Left ventricle myocardium superior (tissue), 1 donor: ENCODE results near the gene GRK5. TPM values are rescaled to one million over a fixed set of nuclear protein-coding genes. Genes with fewer than 3 reads are reported as not detected.

Experiments
- ATAC-seq: fragments of 200-7000 bp; cut with Tn5 transposase; one replicate; pipeline ENCODE4 v1.9.1; 2020; ENCODE audit warnings: mild to moderate bottlenecking, moderate library complexity
- DNase-seq: peaks from one replicate; pipeline ENCODE4 v3.0.0-alpha.2; 2020
- intact Hi-C: fragments of 100-400 bp; cut with micrococcal nuclease; formaldehyde crosslinking; loops from one replicate; pipeline ENCODE4 v1.11.0; 2022
- total RNA-seq: library from RNA; stranded (reverse); fragmentation: NEBNext Ultra II Directional; extraction: Animal tissue kit (Norgen Biotek cat#: 25700); gene quantifications from one replicate; pipeline ENCODE4 v1.2.1, GENCODE V29; 2021
- donor health status: DM: no; HTN: yes; CAD: no; lungs with severe emphysema.

The GRK5 gene
- total RNA-seq, 1 donor from 2014 or later = 43.4 TPM

DNA sequence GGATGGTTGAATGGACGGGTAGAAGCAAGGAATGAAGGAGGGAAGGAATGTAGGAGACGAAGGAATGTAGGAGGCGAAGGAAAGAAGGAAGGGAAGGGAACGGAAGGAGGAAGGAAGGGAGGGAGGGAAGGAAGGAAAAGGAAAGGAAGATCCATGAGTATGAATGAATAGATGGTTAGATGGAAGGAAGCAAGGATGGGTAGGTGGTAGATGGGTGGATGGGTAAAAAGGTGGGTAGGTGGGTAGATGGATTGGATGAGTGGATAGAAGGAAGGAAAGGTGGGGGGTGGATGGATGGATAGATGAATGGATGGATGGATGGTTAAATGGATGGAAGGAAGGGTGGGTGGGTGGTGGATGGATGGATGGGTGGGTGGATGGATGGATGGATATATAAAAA, 257.7 kb downstream of the GRK5 start:
- intact Hi-C loops = no loop called here
- DNase-seq = no peak
- ATAC-seq = no peak

DNA sequence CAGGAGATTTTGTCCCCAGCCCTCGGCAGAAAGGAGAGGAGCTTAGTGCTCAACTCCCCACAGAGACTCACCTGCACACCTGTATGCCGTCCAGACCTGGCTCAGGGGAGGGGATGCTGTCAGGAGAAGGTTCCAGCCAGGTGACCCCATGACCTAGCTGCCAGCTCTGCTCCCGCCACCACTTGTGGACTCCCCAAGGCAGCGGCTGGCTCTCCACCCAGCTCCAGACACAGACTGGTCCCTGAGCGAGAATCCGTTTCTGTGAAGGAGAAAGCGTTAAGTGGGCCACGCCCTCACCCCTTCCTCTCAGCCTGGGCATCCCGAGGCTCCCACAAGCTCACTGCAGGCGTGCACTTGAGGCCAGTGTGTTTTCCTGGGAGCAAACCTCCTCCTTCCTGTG, 258.7 kb downstream of the GRK5 start:
- ATAC-seq (no peak), DNase-seq (no peak)
- intact Hi-C loops = no loop called here

DNA sequence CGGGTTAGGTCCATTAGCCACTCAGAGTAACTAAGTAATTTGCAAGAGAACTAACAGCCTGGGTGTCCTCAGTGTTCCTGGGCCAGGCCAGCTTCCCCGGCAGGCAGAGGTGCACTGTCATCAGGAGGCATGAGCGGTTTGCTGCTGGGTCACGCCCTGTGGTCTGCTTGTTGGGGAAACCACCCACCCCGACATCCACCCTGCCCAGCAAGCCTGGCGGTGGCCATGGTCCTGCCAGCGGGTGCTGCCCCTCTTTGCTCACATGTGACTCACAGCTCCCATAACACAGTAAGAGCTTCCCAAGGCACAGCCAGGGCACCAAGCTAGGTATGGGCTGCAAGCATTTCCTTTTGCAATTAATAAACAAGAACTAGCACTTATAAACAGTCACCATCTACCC, 259.3 kb downstream of the GRK5 start:
- no peak for ATAC-seq
- DNase-seq = no peak
- intact Hi-C loops = no loop called here

DNA sequence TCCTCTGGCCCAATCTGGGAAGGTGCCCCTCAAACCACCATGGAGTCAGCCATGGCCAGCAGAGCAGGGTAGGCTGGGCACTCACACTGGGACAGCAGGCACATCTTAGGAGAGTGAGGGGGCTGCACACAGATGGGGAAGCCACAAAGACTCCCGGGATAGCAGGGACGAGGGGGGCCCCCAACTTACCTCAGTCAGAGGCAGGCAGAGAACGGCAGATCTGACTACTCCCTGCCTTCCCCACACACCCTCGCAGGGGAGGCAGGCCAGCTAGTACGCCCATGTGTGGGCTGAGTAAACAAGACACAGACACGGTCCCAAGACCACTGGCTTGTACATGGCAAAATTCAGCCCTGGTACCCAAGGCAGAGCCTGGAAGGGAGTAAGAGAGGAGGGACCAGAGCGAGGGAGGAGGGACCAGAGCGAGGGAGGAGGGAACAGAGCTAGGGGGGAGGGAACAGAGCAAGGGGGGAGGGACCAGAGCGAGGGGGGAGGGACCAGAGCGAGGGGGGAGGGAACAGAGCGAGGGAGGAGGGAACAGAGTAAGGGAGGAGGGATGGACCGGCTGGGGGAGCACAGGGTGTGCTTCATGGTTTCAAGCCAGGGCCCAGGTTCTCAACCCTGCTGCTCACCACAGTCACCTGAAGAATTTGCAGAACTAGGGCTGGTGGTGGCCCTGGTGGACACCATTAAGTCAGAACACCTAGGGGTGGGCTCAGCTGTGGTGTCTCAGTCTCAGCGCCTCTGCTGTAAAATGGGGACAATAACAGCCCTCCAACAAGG, 261.4 kb downstream of the GRK5 start:
- DNase-seq (no peak), ATAC-seq (no peak)
- intact Hi-C loops = no loop called here

DNA sequence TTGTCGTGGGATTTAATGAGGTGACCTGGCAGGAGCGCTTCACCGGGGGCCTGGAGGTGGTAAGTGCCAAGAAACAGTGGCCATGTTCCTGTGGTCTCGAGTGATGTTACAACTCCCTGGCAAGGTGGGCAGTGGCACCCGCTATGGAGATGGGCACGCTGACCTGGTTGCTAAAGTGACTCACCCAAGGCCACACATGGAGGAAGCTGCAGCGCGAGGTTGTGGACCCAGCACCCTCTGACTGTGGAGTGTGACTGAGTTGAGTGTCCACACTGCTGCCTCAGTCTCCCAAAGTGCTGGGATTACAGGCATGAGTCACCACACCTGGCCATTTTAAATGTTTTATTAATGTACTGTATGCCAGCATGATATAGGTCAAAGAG, 261.9 kb downstream of the GRK5 start:
- intact Hi-C loops = no loop called here

DNA sequence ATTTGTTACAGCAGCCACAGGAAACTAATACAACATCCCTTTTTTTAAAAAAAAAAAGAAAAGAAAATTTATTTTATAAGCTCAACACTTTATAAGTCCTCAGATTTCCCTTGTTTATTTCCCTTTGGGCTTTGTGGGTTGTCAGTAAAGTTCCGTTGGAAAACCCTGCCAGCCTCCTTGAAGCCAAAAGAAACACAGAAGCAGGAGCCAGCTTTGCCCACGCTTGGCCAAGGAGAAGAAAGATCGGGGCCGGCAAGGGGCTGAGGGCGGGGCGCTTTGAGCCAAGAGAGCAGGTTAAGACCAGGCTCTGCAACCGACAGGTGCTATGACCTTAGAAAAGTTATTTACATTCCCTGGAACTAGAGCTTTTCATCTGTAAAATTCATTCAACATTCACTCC, 262.5 kb downstream of the GRK5 start:
- intact Hi-C loops = no loop called here
- no peak for DNase-seq
- no peak for ATAC-seq

More for the DNA sequence above, 261.9 kb downstream of the GRK5 start:
- no peak for DNase-seq
- ATAC-seq = no peak

DNA sequence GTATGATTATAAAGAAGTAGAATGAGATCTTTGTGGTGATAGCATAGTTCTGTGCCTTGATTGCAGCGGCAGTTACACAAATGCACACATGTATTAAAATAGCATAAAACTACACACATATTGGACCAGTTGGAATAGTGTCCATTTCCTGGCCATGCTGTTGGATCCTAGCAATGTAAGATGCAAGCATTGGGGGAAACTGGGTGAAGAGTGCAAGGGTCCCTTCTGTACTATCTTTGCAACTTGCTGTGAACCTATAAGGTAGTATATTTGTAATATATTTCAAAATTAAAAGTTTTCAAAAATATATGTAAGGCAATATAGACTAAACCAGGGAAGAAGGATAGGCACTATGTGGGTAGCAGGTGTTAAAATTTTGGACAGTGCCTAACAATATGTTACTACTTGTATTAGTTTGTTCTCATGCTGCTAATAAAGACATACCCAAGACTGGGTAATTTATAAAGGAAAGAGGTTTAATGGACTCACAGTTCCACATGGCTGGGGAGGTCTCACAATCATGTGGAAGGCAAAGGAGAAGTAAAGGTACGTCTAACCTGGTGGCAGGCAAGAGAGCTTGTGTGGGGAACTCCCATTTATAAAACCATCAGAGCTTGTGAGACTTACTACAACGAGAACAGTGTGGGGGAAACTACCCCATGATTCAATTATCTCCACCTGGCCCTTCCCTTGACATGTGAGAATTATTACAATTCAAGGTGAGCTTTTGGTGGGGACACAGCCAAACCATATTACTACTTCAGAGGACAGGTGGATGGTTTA, 263.7 kb downstream of the GRK5 start:
- no peak for ATAC-seq
- DNase-seq = no peak
- intact Hi-C loops = no loop called here

DNA sequence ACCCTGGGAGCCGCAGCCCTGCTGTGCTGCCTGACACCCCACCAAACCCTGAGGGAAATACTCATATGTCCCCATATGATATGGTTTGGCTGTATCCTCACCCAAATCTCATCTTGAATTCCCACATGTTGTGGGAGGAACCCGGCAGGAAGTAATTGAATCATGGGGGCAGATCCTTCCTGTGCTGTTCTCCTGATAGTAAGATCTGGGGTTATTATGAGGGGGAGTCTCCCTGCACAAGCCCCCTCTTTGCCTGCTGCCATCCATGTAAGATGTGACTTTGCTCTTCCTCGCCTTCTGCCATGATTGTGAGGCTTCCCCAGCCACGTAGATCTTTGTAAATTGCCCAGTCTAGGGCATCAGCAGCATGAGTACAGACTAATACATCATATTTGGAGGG, 266.4 kb downstream of the GRK5 start:
- ATAC-seq (no peak), DNase-seq (no peak)
- intact Hi-C loops = no loop called here

DNA sequence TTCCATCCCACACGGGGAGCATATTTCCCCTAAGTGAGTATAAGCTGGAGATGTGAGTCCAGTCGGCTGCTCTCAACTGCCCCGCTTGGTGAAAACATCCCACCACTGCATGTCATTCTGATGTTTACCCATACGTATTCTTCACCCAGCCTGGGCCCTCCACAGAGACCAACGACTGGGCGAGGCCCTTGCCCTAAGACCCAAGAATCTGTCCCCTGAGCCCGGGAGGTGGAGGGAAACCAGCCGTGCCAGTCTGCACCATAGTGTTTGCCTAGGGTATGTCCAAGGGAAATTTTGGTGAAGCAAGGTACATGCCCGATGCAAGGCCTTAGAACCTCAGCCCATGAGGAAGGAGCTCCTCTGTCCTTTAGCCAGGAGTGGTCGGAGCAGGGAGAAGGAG, 267.2 kb downstream of the GRK5 start:
- intact Hi-C loops = no loop called here
- DNase-seq (no peak), ATAC-seq (no peak)

DNA sequence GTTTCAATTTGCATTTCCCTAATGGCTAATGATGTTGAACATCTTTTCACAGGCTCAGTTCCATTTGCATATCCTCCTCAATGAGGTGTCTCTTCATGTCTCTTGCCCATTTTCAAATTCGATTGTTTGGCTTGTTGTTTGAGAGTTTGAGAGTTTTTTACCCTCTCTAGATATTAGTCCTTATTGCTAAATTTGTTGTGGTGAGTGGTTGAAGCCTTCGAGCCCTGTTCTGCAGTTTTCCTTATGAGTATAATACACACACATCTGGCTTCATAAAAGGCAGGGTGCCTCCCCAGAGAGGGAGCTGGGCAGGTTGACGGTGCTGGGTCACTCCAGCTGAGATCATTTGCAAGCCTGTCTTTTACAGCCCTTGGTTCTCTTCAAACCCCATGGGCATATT, 270.1 kb downstream of the GRK5 start:
- no peak for DNase-seq

DNA sequence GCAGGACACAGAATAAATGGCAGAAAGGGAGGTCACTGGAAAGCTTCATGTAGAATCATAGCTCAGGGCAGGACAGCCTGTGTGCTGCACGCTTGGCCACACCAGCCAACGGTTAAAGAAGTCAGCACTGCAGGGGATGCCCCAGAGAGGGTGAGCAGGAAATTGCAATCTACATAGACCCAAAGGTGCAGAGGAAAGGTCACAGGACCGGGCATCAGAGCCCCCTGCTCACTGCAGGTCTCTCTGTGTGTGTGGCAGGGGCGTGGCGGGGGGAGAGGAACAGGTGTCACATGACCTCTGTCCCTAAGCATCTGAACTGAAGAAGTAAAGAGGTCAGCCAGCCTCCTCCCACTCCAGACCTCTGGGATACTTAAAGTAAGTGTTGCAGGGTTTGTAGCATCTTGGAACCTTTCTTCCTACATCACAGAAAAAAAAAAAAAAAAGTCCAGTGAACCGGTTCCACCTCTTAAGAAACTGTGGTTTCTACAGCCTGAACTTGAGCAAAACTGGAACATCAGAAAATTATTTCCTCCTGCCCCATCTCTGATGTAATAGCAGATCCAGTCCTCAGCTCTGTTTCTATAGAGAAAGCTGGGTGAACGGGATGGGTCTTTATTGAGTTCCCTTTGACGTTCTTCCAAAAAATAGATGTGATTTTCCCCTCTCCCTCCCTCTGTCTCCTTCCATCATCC, 270.9 kb downstream of the GRK5 start:
- intact Hi-C loops = no loop called here
- ATAC-seq = no peak

More for the DNA sequence above, 270.1 kb downstream of the GRK5 start:
- intact Hi-C loops = no loop called here
- ATAC-seq = no peak

DNA sequence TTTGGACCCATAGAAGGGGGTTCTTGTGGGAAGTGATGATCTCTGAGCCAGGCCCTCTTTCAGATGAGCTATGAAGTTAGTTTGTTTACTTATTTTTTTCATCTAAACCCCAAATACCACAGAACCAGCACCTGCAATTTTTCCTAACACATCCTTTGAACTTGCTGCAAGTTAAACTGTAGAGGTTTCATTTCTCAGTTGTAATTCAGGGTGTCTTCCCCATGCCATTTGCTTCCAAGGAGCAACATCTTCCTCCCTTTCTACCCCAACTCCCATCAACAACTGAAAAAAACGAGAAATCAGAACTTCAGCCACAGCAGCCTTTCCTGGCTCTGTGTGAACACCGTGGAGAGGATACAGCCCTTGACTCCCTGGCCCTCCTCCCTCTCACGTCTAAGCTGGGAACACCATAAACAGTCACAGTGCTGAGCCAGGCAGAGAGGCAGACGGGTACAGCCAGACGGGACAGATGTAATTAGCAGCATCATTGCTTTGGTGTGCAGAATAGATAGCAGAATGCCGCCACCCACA, 271.5 kb downstream of the GRK5 start:
- peak; percentile 79 for ATAC-seq
- DNase-seq = no peak
- intact Hi-C loops = no loop called here

More for the DNA sequence above, 270.9 kb downstream of the GRK5 start:
- no peak for DNase-seq

DNA sequence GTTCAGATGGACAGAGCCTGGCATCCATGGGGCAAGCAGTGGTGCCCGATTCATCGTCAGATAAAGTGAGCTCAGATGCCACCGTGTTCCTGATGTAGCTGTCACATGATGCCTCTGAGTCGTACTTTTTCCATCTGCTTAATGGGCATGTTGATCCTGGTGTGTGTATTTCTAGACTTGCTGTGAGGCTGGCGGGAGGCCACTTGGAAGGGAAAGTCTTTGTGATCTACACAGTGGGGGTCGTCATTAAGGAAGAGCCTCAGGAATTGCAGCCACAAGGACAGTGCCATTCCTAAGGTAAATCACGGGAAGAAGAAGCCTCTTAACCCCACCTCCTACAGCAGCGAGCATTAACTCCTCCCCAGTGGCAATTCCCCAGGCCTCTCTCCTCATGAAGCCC, 272.2 kb downstream of the GRK5 start:
- ATAC-seq = no peak
- no peak for DNase-seq

DNA sequence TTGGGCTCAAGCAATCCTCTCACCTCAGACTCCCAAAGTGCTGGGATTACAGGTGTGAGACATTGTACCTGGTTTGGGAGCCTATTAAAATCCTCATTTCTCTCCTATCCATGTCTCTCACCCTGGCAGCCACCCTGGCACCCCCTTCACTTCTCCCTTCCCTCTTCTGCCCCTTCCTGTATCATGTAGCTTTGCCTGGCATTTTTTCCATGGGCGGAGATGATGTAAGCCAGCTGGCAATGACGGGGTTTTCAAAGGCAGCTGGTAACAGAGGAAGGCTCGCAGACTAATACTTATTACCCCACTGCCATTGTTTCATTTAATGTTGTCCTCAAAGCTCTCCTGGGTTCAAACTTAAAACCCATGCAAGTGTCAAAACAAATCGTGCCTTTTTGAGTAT, 273.3 kb downstream of the GRK5 start:
- DNase-seq (no peak), ATAC-seq (peak; percentile 46)
- intact Hi-C loops = no loop called here

More for the DNA sequence above, 272.2 kb downstream of the GRK5 start:
- intact Hi-C loops = no loop called here

DNA sequence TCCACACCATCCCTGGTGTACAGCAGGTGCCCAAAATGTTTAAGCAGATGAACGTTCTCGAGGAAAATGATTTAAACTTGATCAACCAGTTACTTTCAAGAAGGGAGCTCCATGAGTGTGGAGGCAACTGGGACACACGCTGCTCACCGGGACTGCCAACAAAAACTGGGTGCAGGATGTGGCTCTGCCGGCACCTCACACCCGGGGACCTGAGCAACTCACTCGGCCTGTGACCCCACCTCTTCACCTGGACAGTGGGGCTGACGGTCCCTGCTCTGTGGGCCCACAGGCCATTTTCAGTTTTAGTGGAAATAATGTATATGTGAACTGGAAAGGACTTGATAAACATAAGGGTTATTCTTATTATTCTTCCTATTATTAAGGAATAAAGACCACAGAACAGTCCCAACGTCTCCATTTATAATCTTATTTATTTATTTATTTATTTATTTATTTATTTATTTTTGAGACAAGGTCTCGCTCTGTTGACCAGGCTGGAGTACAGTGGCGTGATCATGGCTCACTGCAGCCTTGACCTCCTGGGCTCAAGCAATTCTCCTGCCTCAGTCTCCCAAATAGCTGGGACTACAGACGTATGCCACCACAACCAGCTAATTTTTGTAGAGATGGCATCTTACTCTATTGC, 274.5 kb downstream of the GRK5 start:
- intact Hi-C loops = no loop called here

DNA sequence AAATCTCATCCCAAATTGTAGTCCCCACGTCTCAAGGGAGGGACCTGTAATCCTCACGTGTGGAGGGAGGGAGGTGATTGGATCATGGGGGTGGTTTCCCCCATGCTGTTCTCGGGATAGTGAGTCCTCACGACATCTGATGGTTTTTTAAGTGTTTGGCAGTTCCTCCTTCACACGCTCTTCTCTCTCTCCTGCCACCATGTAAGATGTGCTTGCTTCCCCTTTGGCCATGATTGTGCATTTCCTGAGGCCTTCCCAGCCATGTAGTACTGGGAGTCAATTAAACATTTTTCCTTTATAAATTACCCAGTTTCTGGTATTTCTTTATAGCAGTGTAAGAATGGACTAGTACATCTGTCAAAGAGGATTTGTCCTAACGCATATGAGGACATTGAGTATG, 275.6 kb downstream of the GRK5 start:
- DNase-seq (no peak), ATAC-seq (no peak)
- intact Hi-C loops = no loop called here

More for the DNA sequence above, 274.5 kb downstream of the GRK5 start:
- ATAC-seq = no peak
- DNase-seq = no peak

DNA sequence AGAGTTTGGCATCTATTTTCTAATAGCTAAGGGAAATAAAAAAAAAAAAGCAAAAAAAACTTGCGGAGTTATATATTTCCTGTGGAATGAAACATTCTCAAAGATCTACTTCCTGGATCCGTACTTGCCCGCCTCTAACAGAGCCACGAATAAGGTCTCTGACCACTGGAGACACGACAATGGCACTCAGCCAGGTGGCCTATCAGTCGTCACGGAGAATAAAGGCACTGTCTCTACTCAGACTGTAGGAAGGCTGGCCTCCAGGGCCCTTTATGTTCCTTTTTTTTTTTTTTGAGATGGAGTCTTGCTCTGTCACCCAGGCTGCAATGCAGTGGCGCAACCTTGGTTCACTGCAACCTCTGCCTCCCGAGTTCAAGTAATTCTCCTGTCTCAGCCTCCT, 276.5 kb downstream of the GRK5 start:
- intact Hi-C loops = no loop called here
- ATAC-seq = no peak
- DNase-seq = no peak

DNA sequence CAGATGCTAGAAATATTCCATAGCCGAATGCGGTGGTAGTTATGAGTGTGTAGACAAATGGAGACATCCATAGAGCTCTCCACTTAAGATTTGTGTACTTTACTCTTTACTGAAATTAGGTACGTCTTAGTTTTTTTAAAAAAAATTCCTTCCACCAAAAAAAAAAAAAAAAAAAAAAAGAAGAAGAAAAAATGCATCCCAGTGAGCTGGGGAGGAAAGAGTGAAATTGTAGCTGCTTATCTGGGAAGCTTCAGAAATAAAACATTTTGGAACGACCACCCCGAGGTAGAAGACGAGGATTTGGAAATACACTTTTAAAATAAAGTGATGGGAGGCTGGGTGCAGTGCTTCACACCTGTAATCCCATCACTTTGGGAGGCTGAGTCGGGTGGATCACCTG, 281.3 kb downstream of the GRK5 start:
- intact Hi-C loops = no loop called here
- ATAC-seq = no peak

DNA sequence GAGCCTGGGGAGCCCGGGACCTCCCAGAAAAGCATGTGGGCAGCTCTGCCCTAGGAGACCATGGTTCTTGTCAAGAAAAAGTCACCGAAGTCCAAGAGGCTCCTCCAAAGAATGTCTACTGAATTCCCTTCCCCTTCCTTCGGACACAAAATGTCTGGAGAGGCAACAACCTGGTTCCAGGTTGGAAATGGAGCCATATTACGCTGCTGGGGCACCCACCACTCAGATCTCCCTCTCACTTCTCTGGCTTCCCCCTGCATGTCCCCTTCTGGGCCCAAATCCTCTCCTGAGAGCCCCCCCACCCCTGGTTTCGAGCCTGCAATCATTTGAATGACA, 282.6 kb downstream of the GRK5 start:
- ATAC-seq (no peak), DNase-seq (no peak)
- intact Hi-C loops = loop anchor here (5.0 kb wide), 1 partner anchor 288 kb away; no protein-coding TSS in a partner anchor

More for the DNA sequence above, 281.3 kb downstream of the GRK5 start:
- no peak for DNase-seq
